PC-3 (cell line): ENCODE data around the gene CLIC5.

Experiments
- CTCF ChIP-seq: fragments of 300-600 bp; sonication (generic); conservative IDR thresholded peaks from 2 replicates; pipeline ENCODE4 v1.5.1; 2017; ENCODE audit warnings: antibody characterized with exemption, low read depth, mild to moderate bottlenecking, low read length
- EZH2 ChIP-seq: fragments of 300-600 bp; sonication (generic); IDR thresholded peaks from one replicate; pipeline ENCODE4 v1.6.1; 2017; ENCODE audit warnings: antibody characterized with exemption, mild to moderate bottlenecking, low read length; ENCODE audit not compliant: unreplicated experiment
- EZH2phosphoT487 ChIP-seq: fragments of 300-600 bp; sonication (generic); IDR thresholded peaks from 2 replicates; pipeline ENCODE4 v1.6.1; 2018; ENCODE audit warnings: mild to moderate bottlenecking, antibody characterized with exemption, low read length, borderline replicate concordance

GRCh38 chr6:46010270-46010669, 5.4 kb downstream of the CLIC5 start:
- no peak for TF ChIP-seq EZH2
- TF ChIP-seq CTCF: no peak
- TF ChIP-seq EZH2phosphoT487: no peak
